SW480 (cell line): ENCODE results near the gene SCN1B.
"Not testable (repeated sequence)": the region's sequence is repeated elsewhere in the genome, so short reads cannot be mapped to it uniquely, and the experiment has no call there.

Source experiments
- DNase-seq: peaks from one replicate; pipeline ENCODE4 v3.0.0-alpha.2; 2016; ENCODE audit warnings: low spot score

Gene SCN1B

GRCh38 chr19:35017507-35017906 is 12.8 kb upstream of the SCN1B start:
- DNase-seq, result no peak

GRCh38 chr19:35018379-35018778 is 11.9 kb upstream of the SCN1B start:
- no peak for DNase-seq

- DNase-seq, result no peak
These were observed 11.1 kb upstream of the SCN1B start for GRCh38 chr19:35019144-35019543.

- no peak for DNase-seq
These were observed 9.3 kb upstream of the SCN1B start for GRCh38 chr19:35021016-35021415.

GRCh38 chr19:35021596-35021995 is 8.7 kb upstream of the SCN1B start:
- no peak for DNase-seq

DNA sequence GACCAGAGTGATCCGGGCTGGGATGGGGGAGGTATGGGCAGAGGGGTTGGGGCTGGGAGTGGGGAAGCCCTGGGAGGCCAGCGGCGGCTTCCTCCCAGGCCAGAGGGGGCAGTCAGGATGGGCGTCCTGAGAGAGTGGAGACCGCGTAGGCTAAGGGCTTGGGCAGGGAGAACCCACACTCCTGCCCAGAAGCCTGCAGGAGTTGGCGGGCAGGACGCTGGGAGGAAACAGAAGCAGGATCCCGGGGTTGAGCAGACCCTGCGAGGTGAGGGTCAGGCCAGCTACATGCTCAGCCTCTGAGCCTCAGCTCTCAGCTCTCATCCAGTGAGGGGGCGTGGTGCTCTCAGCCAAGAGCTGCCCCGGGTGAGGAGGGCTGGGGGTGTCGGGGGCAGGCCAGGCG is 7.8 kb upstream of the SCN1B start:
- no peak for DNase-seq

GRCh38 chr19:35023428-35023827 is 6.8 kb upstream of the SCN1B start:
- DNase-seq, result no peak

GRCh38 chr19:35024095-35024494 is 6.2 kb upstream of the SCN1B start:
- no peak for DNase-seq

DNA sequence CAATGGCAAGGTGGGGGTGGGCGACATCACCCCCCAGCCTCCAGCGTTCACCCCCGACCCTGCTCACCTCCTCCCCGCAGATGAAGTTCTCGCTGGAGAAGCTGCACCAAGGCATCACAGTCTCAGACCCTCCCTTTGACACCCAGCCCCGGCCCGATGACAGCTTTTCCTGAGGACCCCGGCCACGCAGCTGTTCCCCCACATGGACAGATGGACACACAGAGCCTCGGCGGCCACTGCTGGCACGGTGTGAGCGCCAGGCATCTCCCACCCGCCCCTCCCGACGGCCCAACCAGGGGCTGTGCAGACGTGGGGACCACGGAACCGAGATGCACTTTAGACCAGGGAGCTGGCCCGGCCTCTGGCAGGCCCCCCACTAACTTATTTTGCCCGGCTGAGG is 4.3 kb upstream of the SCN1B start:
- DNase-seq, result no peak

GRCh38 chr19:35026418-35026817 is 3.9 kb upstream of the SCN1B start:
- no peak for DNase-seq

DNA sequence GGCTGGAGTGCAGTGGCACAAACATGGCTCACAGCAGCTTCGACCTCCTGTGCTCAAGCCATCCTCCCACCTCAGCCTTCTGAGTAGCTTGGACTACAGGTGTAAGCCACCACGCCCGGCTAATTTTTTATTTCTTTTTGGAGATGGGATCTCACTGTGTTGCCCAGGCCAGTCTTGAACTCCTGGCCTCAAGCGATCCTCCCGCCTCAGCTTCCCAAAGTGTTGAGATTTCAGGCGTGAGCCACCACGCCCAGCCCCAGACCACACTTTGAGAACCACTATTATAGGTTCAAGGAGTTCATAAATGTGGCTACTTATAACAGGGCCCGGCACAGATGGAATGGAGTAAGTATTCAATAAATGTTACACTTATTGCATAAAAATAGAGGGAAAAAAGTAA is 3.3 kb upstream of the SCN1B start:
- no peak for DNase-seq

GRCh38 chr19:35027851-35028599 is 2.2 kb upstream of the SCN1B start:
- DNase-seq, result peak; percentile 42

GRCh38 chr19:35028600-35028885 is 1.7 kb upstream of the SCN1B start:
- not testable (repeated sequence) for DNase-seq

GRCh38 chr19:35029275-35029736 is 964 bp upstream of the SCN1B start:
- DNase-seq, result not testable (repeated sequence)

GRCh38 chr19:35029737-35030256 is 473 bp upstream of the SCN1B start:
- no peak for DNase-seq

DNA sequence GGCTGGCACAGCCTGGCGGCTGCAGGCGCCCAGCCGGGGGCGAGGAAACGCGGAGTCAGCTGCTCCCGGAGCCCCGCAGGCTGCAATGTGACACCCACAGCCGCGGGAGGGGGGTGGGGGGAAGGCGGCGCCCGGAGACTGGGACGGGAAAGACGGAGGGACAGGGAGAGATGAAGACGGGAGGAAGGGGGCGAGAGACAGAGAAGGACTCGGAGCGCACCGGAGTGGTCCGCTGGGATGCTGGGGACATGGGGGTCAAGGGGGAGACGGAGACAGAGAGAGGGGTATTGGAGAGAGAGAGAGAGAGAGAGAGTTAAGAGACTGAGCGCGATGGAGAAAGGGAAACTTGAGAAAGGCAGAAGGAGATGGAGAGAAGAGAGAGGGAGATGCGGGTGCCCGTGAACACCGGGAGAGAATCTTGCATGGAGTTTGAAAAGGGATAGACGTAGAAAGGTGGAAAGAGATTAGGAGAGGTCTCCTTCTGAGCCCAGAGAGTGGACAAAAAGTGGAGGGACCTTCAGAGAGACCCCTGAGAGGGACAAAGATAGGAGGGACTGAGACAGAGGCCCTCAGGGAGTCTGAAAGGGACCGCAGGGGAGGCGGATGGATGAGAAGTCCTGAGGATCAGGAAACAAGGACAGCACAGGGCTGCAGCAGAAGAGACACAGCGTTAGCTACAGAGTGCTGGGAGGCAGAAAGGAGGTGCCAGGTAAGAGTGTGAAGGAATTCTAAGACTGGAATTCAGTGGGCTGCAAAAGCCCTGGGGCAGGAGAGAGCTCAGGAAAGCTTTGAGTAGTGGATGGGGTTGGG is 1.0 kb downstream of the SCN1B start:
- DNase-seq, result no peak

- DNase-seq, result no peak
These were observed 2.1 kb downstream of the SCN1B start for GRCh38 chr19:35032356-35032865.

- no peak for DNase-seq
These were observed 3.1 kb downstream of the SCN1B start for GRCh38 chr19:35033067-35034004.

DNA sequence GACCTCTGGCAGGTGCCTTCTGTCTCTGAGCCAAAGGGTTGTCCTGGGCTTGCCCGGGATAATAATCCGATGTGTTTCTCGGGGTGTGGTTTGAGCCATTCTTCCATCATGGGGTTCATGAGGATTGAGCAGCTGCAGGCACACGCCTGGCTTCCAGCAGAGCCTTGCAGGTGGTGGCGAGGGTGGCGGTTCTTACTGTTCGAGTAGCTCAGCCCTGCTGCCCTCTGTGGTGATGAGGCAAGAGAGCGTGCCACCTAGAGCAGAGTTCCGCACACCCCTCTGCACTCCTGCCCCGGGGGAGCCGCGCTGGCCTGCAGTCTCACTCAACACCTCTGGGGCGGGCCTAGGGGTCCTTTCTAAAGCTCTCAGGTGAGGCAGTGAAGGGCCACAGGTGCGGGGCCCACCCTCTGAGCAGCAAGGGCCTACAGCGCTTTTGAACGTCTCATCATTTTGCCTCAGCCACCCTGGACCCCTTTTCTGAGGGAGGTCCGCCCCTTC is 3.8 kb downstream of the SCN1B start:
- no peak for DNase-seq

DNA sequence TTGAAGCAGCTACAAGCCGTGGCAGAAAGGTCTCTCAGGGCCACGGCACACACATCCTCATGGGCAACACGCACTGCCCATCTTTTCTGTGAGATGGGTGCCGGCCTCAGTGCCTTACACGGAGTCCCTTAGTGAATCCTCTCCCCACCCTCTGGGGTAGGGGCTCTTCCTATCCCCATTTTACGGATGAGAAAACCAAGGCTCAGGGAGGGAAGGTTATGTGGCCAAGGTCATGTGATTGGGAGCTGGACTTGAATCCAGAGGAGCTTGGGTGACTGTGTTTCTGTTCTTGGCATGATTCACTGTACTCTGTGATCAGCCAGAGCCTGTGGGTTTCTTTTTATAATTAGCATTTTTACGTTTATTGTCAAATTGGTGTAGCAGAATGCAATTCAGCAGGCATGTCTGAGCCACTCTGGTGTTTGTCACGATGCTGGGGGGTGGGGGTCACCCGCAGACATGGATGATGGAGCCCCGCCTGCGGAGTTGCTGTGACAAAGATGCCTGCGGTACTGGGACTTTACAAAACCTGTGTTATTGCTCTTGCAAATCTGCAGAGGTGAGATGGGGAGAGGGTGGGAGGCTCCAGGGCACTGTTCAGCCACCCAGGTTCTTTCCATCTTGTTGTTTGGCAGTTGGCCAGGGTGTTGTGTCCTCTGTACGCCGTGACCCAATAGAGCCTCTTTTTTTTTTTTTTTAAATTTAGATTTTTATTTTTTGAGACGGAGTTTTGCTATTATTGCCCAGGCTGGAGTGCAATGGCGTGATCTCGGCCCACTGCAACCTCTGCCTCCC is 4.5 kb downstream of the SCN1B start:
- DNase-seq, result no peak
